Left ventricle myocardium inferior (tissue), 1 donor: ENCODE measurements around the gene SUGCT. TPM values are rescaled to one million over a fixed set of nuclear protein-coding genes. Genes with fewer than 3 reads are reported as not detected.
"Not testable (repeated sequence)": the region's sequence is repeated elsewhere in the genome, so short reads cannot be mapped to it uniquely, and the experiment has no call there.

Experiments
- DNase-seq: peaks from one replicate; pipeline ENCODE4 v3.0.0-alpha.2; 2020
- H3K27ac ChIP-seq: fragments of 200-600 bp; replicated peaks from 2 replicates; pipeline ENCODE4 v1.8.0; 2021
- H3K27me3 ChIP-seq: fragments of 200-600 bp; 2 replicates; pipeline ENCODE4 v1.8.0; 2021; ENCODE audit warnings: low read depth
- H3K36me3 ChIP-seq: fragments of 200-600 bp; 2 replicates; pipeline ENCODE4 v1.8.0; 2021
- H3K4me1 ChIP-seq: fragments of 200-600 bp; 2 replicates; pipeline ENCODE4 v1.8.0; 2021
- H3K4me3 ChIP-seq: fragments of 200-600 bp; 2 replicates; pipeline ENCODE4 v1.8.0; 2021; ENCODE audit warnings: mild to moderate bottlenecking, moderate library complexity
- H3K9me3 ChIP-seq: fragments of 200-600 bp; replicated peaks from 2 replicates; pipeline ENCODE4 v1.8.0; 2021
- intact Hi-C: fragments of 100-400 bp; cut with micrococcal nuclease; formaldehyde crosslinking; loops from one replicate; pipeline ENCODE4 v1.11.0; 2022
- total RNA-seq: library from RNA; stranded (reverse); fragmentation: NEBNext Ultra II Directional; extraction: Animal tissue kit (Norgen Biotek cat#: 25700); gene quantifications from one replicate; pipeline ENCODE4 v1.2.1, GENCODE V29; 2021
- TF ChIP-seq, protein P1 (sequence below): fragments of 200-600 bp; IDR thresholded peaks from 2 replicates; pipeline ENCODE4 v1.8.0; 2021; ENCODE audit warnings: antibody characterized with exemption, mild to moderate bottlenecking, borderline replicate concordance
- donor health status: DM: no; HTN: yes; CAD: no; lungs with severe emphysema.

SUGCT gene
- total RNA-seq, 1 donor from 2014 or later: 5.0 TPM

DNA sequence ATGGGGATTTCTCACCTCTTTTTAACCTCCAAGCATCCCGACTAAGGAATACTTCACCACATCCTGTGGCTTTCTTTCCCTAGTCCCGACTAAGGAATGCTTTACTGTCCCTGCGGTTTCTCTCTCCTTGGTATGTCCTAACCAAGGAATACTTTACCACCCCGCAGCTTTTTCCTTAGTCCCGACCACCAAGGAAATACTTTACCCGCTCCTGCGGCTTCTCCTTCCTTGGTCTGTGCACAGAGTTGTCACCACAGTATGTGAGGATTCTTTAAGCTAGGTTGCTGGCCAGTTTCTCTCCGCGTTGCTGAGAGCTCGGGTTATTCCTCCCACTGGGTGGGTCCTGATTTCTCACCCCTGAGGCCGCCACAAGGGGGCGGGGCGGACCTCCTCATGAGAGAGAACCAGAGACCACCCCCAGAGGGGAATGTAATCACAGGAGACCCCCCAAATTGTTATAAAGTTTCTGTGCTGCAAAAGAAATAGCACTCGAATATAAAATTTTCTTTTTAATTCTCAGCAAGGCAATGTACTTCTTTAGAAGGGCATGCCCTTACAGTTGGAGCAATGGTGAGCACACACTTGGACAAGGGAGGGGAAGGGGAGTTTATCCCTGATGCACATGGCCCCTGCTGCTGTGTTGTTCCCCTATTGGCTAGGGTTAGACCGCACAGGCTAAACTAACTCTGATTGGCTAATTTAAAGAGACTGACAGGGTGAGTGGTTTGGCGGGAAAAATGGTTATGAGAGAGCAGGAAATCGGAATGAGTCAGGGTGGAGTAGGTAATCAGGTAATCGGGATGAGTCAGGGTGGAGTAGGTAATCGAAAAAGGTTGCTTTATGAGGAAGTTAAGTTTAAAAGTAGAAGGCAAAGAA is 12.8 kb downstream of the SUGCT start:
- H3K9me3 ChIP-seq: no peaks in the 10 kb centered on the region
- no peak overlapping the region for H3K4me3 ChIP-seq
- no peak for DNase-seq
- H3K36me3 ChIP-seq: no peaks in the 10 kb centered on the region
- intact Hi-C loops: no loop called here
- TF ChIP-seq, protein P1, sequence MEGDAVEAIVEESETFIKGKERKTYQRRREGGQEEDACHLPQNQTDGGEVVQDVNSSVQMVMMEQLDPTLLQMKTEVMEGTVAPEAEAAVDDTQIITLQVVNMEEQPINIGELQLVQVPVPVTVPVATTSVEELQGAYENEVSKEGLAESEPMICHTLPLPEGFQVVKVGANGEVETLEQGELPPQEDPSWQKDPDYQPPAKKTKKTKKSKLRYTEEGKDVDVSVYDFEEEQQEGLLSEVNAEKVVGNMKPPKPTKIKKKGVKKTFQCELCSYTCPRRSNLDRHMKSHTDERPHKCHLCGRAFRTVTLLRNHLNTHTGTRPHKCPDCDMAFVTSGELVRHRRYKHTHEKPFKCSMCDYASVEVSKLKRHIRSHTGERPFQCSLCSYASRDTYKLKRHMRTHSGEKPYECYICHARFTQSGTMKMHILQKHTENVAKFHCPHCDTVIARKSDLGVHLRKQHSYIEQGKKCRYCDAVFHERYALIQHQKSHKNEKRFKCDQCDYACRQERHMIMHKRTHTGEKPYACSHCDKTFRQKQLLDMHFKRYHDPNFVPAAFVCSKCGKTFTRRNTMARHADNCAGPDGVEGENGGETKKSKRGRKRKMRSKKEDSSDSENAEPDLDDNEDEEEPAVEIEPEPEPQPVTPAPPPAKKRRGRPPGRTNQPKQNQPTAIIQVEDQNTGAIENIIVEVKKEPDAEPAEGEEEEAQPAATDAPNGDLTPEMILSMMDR: no peak
- no peak overlapping the region for H3K27ac ChIP-seq
- H3K4me1 ChIP-seq: no peaks in the 10 kb centered on the region
- no peaks in the 10 kb centered on the region for H3K27me3 ChIP-seq

DNA sequence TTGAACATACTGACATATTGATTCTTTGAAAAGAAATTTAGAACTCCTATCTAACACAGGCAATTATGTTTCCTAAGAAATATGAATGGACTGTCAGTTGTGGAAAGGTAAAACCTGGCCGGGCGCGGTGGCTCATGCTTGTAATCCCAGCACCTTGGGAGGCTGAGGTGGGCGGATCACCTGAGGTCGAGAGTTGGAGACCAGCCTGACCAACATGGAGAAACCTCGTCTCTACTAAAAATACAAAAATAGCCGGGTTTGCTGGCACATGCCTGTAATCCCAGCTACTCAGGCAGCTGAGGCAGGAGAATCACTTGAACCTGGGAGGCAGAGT is 13.4 kb downstream of the SUGCT start:
- H3K27ac ChIP-seq, H3K4me3 ChIP-seq, H3K9me3 ChIP-seq, H3K4me1 ChIP-seq, H3K27me3 ChIP-seq, H3K36me3 ChIP-seq, intact Hi-C loops, DNase-seq: not testable (repeated sequence)

DNA sequence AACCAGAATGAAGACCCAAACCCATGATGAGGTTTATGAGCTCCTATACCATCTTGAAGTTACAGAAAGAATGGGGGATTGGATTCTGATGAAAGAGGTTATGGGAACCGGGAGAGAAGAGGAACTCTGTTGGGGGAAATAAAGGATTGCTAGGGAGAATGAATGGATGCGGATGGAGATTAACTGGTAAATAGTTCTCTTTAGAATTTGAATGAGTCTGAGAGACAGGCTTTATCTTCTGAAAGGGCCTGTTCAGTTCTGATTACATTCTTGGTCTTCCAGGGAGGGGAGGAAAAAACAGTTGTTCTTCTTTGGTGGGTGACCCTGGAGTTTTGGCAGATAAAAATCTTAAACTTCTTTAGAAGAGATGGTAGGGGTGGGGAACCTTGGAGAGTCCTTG is 13.9 kb downstream of the SUGCT start:
- no peaks in the 10 kb centered on the region for H3K4me1 ChIP-seq

DNA sequence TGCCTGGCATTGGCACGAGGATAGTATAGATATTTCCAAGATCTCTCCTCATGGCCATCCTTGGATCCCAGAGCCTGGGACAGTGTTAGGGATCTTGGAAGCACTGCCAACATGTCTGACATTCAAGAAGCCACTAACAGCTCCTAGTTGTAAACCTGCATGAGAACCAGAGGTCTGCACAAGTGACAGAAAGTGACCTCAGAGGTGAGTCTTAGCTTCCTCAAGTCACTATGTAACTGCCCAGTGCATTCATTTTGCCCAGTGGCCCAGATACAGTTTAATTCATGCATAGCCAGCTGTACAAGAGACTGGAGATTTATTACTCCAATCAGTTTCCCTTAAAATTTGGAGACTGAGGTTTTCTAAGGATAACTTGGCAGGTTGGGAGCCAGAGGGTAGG is 16.7 kb downstream of the SUGCT start:
- Histone ChIP-seq H3K36me3 (no peaks in the 10 kb centered on the region), H3K27ac (no peak overlapping the region), H3K27me3 (no peaks in the 10 kb centered on the region), H3K4me1 (no peaks in the 10 kb centered on the region), H3K4me3 (no peak overlapping the region), H3K9me3 (no peaks in the 10 kb centered on the region)
- TF ChIP-seq, protein P1: no peak
- intact Hi-C loops: no loop called here
- no peak for DNase-seq

More for the DNA sequence above, 13.9 kb downstream of the SUGCT start:
- no peak overlapping the region for H3K27ac ChIP-seq
- no peak overlapping the region for H3K4me3 ChIP-seq
- H3K9me3 ChIP-seq: no peaks in the 10 kb centered on the region
- TF ChIP-seq, protein P1: no peak
- no peak for DNase-seq
- H3K36me3 ChIP-seq: no peaks in the 10 kb centered on the region
- no peaks in the 10 kb centered on the region for H3K27me3 ChIP-seq
- intact Hi-C loops: no loop called here

DNA sequence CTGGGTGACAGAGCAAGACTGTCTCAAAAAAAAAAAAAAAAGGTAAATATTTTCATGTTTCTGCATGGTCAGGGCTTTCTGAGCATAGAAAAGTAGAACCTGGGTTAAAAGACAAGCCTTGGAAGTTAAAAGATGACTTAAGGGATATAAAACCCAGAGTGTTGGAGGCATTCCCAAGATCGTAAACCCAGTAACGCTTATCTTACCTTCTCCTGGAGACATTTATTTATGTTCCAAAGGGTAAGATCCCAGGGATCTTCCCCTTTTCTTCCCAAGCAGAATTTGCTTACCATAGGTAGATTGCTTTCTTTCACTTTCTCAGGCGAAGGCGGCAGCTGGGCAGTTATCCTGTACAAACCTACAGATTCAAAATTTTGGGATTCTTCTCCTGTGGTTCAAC is 22.2 kb downstream of the SUGCT start:
- no peak overlapping the region for H3K27ac ChIP-seq
- H3K4me3 ChIP-seq: no peak overlapping the region
- DNase-seq: no peak
- no peaks in the 10 kb centered on the region for H3K27me3 ChIP-seq
- no peaks in the 10 kb centered on the region for H3K4me1 ChIP-seq
- TF ChIP-seq, protein P1: no peak
- H3K36me3 ChIP-seq: no peaks in the 10 kb centered on the region
- no peaks in the 10 kb centered on the region for H3K9me3 ChIP-seq
- intact Hi-C loops: no loop called here

DNA sequence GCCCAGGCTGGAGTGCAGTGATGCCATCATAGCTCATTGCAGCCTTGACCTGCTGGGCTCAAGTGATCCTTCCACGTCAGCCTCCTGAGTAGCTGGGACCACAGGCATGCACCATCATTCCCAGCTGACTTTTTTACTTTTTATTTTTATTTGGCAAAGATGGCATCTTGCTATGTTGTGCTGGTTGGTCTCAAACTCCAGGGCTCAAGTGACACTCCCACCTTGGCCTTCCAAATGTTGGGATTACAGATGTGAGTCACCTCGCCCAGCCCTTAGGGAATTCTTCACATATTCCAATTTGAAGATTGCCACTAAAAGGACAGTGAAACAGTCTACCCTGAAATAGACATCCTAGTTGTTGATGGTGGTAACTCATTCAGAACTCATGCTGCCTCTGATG is 27.7 kb downstream of the SUGCT start:
- Histone ChIP-seq H3K4me3 (no peak overlapping the region), H3K36me3 (no peaks in the 10 kb centered on the region), H3K27ac (no peak overlapping the region), H3K9me3 (no peaks in the 10 kb centered on the region), H3K4me1 (no peaks in the 10 kb centered on the region), H3K27me3 (no peaks in the 10 kb centered on the region)
- intact Hi-C loops: no loop called here
- no peak for DNase-seq
- TF ChIP-seq, protein P1: no peak
